ENCODE results near the gene METTL2B.

DNA sequence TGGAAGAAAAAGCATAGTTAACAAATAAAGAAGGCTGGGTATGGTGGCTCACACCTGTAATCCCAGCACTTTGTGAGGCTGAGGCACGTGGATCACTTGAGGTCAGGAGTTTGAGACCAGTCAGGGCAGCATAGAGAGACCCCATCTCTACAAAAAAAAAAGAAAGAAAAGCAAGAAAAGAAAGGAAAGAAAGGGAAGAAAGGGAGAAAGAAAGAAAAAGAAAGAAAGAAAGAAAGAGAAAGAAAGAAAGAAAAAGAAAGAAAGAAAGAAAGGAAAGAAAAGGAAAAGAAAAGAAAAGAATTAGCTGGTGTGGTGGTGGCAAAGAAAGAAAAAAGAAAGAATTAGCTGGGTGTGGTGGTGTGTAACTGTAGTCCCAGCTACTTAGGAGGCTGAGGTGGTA, 24.0 kb upstream of the METTL2B start:
- no peak for TF ChIP-seq POLR2A (IDR thresholded peaks at IDR 0.05)
- no peak for TF ChIP-seq POLR2AphosphoS5 (IDR thresholded peaks at IDR 0.05)
- TF ChIP-seq, protein P1, sequence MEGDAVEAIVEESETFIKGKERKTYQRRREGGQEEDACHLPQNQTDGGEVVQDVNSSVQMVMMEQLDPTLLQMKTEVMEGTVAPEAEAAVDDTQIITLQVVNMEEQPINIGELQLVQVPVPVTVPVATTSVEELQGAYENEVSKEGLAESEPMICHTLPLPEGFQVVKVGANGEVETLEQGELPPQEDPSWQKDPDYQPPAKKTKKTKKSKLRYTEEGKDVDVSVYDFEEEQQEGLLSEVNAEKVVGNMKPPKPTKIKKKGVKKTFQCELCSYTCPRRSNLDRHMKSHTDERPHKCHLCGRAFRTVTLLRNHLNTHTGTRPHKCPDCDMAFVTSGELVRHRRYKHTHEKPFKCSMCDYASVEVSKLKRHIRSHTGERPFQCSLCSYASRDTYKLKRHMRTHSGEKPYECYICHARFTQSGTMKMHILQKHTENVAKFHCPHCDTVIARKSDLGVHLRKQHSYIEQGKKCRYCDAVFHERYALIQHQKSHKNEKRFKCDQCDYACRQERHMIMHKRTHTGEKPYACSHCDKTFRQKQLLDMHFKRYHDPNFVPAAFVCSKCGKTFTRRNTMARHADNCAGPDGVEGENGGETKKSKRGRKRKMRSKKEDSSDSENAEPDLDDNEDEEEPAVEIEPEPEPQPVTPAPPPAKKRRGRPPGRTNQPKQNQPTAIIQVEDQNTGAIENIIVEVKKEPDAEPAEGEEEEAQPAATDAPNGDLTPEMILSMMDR (IDR thresholded peaks at IDR 0.05), result no peak
